Measurements from ENCODE around the gene PHKB.

GRCh38 chr16:47480410-47480809 lies 19.3 kb downstream of the PHKB start:
- TF ChIP-seq JUND (IDR thresholded peaks at IDR 0.05; ENCODE audit: low read length) (no peak), CTCF (IDR thresholded peaks at IDR 0.05; ENCODE audit: control extremely low read depth in 1 of 3, insufficient read depth in 1 of 3, low read depth in 1 of 3, low read length in 3 of 3) (no peak), RNF2 (IDR thresholded peaks at IDR 0.05; ENCODE audit: borderline replicate concordance, low read depth, low read length, missing control alignments, poor library complexity, severe bottlenecking) (no peak), POLR2A (IDR thresholded peaks at IDR 0.05; ENCODE audit: control extremely low read depth in 1 of 2, low read depth in 2 of 2, low read length in 2 of 2) (no peak), SP1 (IDR thresholded peaks at IDR 0.05; ENCODE audit: low read depth, low read length) (no peak)
- TF ChIP-seq, protein P1, sequence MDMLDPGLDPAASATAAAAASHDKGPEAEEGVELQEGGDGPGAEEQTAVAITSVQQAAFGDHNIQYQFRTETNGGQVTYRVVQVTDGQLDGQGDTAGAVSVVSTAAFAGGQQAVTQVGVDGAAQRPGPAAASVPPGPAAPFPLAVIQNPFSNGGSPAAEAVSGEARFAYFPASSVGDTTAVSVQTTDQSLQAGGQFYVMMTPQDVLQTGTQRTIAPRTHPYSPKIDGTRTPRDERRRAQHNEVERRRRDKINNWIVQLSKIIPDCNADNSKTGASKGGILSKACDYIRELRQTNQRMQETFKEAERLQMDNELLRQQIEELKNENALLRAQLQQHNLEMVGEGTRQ (IDR thresholded peaks at IDR 0.05; ENCODE audit: low read length), result no peak

All from H1 (cell line).